T-helper 22 cell (primary cell): Measurements from ENCODE around the gene FOXK1.
"Not testable (repeated sequence)": the region's sequence is repeated elsewhere in the genome, so short reads cannot be mapped to it uniquely, and the experiment has no call there.

Source experiments
- DNase-seq: peaks from one replicate; pipeline ENCODE4 v3.0.0-alpha.2; 2020; ENCODE audit warnings: low read depth

FOXK1 gene

DNA sequence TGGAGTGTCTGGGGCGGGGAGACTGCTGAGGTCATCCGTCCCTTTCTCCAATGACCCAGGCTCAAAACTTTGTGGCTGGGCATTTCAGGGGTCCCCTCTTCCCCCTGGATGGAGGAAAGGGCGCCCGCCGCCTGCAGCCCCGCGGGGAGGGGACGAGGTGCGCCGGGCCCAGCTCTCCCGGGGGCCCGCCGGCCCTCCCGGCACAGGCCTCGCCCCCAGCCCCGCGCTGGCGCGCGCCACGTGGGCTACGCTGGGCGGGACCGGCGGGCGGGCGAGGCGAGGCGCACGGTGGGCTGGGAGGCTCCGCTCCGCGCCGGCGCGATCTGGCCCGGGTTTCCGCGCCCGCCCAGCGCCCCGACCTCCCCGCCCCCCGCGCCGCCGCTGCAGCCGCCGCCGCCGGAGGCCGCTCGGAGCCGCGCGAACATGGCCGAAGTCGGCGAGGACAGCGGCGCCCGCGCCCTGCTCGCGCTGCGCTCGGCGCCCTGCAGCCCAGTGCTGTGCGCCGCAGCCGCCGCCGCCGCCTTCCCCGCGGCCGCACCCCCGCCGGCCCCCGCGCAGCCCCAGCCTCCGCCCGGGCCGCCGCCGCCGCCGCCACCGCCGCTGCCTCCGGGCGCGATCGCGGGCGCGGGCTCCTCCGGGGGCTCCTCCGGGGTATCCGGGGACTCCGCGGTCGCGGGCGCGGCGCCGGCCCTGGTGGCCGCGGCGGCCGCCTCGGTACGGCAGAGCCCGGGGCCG lies at the start of gene FOXK1:
FOXK1 (plus strand) TSS at position 410 of the 735 bp plus-strand sequence; CDS start at position 424, 14 bp downstream.
- peak; percentile 66 for DNase-seq

GRCh38 chr7:4633012-4633411 lies 49.1 kb upstream of the FOXK1 start:
- DNase-seq: no peak

DNA sequence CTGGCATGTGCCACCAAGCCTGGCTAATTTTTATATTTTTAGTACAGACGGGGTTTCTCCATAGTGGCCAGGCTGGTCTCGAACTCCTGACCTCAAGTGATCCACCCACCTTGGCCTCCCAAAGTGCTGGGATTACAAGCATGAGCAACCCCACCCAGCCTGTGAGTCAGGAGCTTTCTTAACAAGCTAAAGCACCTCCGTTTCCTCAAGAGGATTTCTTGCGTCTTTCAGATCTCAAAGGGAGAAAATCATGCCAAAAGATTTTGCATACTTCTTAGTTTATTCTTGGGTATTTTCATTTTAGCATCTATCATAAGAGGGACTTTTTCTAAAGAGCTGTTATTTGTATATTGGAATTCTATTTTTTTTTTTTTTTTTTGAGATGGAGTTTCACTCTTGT lies 47.9 kb upstream of the FOXK1 start:
- DNase-seq: no peak

GRCh38 chr7:4638781-4639575 lies 43.1 kb upstream of the FOXK1 start:
- no peak for DNase-seq

DNA sequence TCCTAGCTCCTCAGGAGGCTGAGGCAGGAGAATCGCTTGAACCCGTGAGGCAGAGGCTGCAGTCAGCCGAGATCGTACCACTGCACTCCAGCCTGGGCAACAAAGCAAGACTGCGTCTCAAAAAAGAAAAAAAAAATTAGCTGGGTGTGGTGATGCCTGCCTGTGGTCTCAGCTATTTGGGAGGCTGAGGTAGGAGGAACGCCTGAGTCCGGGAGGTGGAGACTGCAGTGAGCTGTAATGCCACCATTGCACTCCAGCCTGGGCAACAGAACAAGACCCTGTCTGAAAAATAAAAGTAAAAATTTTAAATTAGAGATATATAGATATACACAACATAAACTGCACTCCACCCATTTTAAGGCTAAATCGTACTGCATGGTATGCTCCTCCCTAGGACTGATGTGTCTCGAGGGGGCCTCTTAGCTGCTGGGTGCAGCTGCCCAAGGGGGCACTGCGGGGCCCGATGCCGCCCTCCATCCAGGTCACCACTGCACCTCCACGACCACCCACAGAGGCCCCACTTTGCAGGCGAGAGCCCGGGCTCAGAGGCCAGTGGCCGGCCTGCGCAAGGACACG lies 40.9 kb upstream of the FOXK1 start:
- DNase-seq: no peak

DNA sequence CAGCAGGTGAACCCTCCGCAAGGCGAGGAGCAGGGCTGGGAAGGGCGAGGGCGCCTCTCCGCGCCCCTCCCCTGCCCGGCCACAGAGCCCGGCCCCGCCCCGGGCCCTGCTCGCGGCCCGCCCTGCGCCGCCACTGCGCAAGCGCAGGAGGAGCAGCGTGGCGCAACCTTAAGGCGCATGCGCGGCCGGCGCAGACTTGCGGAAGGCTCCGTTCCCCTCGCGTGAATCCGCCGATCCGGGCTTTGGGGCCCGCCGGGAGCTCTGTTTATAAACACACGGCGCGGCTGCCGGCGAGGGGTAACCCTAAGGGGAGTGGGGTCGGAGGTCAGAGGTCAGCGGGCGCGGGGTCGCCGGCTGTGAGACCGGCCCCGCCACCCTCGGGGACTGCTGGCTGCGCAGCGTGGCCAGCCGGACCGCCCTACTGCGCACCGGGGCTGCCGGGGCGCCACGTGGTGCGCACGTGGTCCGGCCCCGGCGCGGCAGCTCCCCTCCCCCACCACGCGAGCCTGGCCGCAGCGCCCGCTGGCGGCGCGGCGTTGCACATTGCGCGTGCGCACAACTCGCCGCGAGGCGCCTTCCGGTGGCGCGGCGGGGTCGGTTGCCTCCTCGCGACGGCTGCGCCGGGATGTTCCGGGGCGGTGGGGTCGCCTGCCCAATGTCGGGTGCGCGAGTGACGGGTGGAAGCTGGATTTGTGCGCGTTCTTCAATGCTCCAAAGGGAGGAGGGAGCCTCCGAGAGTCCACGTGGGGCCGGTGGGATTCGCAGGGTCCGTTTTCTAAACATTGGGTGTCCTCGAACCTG lies 40.2 kb upstream of the FOXK1 start:
- DNase-seq: peak; percentile 88

DNA sequence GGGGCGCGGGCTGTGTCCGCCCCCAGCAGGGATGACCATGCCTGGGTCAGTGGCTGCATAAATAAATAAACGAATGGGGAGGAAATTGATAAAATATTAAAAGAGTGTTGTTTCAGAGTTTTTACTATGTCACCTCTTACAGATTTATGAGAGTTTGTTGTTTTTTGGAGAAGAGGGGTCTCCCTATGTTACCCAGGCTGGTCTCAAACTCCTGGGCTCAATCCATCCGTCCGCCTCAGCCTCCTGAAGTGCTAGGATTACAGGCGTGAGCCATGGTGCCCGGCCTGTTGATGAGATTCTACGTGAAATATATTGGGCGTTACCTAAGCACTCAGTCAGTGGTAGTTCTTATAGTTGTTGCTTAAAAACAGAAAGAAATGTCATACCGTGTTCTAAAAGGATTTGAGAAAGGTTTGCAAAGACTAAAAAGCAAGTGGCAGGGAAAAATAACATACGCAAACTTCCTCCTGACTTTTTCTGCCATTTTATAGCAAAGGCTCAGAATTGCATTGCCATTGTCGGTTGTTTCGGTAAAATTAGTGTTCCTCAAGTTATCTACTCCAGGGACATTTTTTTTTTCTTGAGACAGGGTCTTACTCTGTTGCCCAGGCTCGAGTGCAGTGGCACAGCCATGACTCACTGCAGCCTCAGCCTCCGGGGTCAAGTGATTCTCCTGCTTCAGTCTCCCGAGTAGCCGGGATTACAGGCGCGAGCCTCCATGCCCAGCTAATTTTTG lies 39.5 kb upstream of the FOXK1 start:
- no peak for DNase-seq

- DNase-seq: not testable (repeated sequence)
Measured at GRCh38 chr7:4643204-4643471, 39.0 kb upstream of the FOXK1 start.

DNA sequence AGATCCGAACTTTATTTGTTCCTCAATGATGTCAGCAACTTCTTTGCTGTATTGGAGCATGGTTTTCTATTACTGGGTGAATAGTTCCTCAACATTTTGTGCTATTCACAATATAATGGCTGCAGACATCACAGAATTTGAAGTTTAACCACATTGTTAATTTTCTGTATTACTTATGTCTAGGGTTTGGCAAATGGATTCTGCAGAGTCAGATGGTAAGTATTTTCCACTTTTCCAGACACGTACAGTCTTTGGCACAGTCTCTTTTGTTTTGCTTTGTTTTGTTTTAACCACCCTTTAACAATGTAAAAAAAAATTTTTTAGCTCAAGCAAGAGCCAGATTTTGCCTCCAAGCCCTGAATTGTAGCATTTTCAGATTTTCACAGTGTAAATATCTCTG lies 36.8 kb upstream of the FOXK1 start:
- DNase-seq: no peak

DNA sequence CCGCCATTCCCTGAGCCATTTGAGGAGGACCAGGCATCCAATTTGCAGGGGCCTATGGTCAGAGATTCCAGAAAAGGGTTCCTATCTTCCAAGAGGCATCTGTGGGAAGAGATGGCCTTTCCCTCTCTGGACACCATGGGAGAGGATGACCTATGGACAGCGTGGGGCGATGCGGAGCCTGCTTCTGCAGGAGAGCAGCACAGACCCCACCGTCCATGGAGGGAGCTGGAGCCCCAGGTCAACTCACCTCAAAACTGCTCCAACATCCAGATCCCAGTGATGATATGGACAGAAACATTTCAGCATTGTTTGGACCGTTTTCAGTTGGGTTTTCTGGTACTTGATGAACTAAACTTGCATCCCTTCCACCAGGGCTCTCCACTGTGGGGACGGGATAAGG lies 34.0 kb upstream of the FOXK1 start:
- no peak for DNase-seq

GRCh38 chr7:4650433-4651047 lies 31.6 kb upstream of the FOXK1 start:
- DNase-seq: no peak

DNA sequence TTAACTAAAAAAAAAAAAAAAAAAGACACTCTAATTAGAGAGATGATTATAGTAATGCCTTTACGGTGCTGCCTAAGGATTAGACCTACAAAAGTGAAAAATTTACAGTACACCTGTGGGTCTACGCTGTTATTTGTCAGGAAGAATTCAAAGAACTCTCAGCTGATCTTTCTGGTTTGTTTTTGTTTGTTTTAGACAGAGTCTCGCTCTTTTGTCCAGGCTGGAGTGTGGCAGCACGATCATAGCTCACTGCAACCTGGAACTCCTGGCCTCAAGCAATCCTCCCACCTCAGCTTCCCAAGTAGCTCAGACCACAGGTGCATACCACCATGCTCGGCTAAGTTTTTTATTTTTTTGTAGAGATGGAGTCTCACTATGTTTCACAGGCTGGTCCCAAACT lies 28.3 kb upstream of the FOXK1 start:
- DNase-seq: no peak

- no peak for DNase-seq
Measured at GRCh38 chr7:4655311-4655710, 26.8 kb upstream of the FOXK1 start.

- DNase-seq: no peak
Measured at GRCh38 chr7:4655896-4656295, 26.2 kb upstream of the FOXK1 start.

- no peak for DNase-seq
Measured at GRCh38 chr7:4657640-4658417, 24.3 kb upstream of the FOXK1 start.

DNA sequence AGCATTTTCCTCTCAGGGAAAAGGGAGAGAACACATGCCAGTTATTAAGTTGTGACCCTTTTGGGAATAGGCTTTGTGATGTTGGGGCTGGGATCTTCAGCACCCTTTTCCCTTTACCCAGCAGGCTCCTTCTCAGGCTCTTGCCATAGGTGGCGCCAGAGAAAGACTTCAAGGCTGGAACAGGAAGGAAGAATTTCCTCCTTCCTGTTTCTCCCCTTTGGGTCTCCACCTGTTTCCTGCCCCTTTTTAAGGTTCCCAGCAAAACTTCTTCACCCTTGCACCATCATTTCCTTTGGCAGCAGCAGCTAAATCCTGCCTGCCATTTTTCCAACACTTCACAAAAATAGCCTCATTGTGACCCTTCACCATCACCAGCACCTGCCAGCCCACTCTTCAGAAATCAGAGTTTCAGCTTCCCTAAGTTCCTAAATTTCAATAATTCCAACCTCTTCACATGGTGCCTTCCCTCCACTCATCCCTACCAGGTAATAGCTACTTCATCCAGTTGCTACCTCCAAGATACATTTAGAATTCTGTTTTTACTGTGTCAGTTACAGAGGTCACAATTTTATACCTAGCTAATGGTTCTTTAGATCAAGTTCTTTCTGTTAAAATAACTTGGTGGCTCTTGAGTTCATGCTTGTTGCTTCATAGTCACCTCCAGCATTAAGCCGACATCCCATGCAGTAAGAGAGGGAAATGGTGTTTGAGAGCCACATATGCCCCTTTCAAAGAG lies 22.4 kb upstream of the FOXK1 start:
- no peak for DNase-seq

GRCh38 chr7:4661871-4662270 lies 20.2 kb upstream of the FOXK1 start:
- DNase-seq: no peak

DNA sequence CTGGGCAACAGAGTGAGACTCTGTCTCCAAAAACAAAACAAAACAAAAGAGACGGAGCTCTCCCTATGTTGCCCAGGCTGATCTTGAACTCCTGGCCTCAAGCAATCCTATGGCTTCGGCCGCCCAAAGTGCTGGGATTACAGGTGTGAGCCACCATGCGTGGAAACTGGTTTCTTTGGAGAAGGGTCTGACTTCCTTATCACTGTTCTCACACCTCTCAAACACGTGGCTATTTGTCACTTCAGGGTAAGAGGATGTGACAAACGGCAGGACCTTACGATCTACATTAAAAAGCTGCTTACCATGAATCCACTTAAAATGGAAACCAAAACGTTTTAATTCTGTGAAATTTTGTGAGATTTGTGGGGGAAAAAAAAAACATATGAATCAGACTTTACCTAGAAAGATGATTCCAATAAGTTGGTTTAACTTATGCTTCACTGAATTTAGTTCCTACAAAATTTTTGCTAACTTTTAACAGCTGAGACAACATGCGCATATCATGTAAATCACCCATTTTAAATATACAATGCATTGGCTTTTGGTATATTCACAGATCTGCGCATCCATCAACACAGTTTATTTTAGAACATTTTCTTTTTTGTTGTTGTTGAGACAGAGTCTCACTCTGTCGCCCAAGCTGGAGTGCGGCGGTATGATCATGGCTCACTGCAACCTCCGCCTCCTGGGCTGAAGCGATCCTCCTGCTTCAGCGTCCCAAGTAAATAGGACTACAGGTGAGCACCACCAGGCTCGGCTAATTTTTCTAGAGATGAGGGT lies 18.7 kb upstream of the FOXK1 start:
- no peak for DNase-seq

DNA sequence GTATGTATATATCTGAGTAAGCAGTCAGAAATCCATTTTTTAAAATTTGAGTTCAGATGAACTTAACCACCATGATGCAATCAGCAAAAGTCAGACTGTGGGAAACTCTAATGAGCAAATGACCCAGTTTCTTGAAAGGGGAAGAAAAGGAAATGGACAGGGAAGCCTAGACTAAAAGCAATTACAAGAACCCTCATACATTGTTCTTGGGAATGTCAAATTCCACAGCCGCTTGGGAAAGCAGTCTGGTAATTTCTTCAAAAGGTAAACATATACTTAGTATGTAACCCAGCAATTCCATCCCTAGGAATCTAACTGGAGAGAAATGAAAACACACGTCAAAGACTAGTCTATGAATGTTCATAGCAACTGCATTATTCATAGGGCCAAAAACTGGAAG lies 16.4 kb upstream of the FOXK1 start:
- no peak for DNase-seq
